Esophagus muscularis mucosa (tissue), 3 donors: Measurements from ENCODE around the gene TAS2R46.

Source experiments
- POLR2A ChIP-seq: fragments of 450-650 bp; IDR thresholded peaks from one replicate; pipeline ENCODE4 v1.6.1; 2017; ENCODE audit warnings: antibody characterized with exemption, moderate library complexity, mild to moderate bottlenecking, low read depth
- POLR2AphosphoS5 ChIP-seq, 2 donors: sonication (generic); formaldehyde crosslinking; IDR thresholded peaks; one replicate each; pipeline ENCODE4 v1.6.1; 2017; ENCODE audit warnings: antibody characterized with exemption in 2 of 2
- TF ChIP-seq, protein P1 (sequence below), 3 experiments: fragments of 200-600 bp in 2 of 3; fragments of 450-650 bp in 1 of 3; sonication (generic) in 2 of 3; IDR thresholded peaks; one replicate each; pipeline ENCODE4 v1.5.1; 2017 to 2019; ENCODE audit warnings: antibody characterized with exemption in 3 of 3, mild to moderate bottlenecking in 2 of 3, moderate library complexity in 1 of 3

DNA sequence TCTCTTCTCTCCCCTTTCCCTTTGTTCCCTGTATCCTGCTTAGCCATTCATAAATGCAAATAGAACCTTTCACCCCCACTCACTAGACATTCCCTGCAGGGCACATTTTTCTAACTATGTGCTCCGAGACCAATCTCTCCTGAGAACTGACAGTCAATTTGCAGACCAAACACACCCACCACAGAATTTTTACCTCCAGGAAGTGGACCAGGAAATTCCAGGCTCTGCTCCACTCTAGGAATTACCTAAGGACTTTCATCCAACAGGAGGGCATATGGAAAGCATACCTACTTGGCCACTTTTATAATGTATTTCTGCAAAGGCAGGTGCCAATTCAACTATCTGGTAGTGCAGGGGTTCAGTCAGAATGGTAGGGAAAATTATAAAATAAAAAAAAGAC lies 8.9 kb upstream of the TAS2R46 start:
- TF ChIP-seq, protein P1, sequence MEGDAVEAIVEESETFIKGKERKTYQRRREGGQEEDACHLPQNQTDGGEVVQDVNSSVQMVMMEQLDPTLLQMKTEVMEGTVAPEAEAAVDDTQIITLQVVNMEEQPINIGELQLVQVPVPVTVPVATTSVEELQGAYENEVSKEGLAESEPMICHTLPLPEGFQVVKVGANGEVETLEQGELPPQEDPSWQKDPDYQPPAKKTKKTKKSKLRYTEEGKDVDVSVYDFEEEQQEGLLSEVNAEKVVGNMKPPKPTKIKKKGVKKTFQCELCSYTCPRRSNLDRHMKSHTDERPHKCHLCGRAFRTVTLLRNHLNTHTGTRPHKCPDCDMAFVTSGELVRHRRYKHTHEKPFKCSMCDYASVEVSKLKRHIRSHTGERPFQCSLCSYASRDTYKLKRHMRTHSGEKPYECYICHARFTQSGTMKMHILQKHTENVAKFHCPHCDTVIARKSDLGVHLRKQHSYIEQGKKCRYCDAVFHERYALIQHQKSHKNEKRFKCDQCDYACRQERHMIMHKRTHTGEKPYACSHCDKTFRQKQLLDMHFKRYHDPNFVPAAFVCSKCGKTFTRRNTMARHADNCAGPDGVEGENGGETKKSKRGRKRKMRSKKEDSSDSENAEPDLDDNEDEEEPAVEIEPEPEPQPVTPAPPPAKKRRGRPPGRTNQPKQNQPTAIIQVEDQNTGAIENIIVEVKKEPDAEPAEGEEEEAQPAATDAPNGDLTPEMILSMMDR (IDR thresholded peaks at IDR 0.05) = no peak
- no peak for TF ChIP-seq POLR2A
- no peak for TF ChIP-seq POLR2AphosphoS5 (IDR thresholded peaks at IDR 0.05)
